GM19025 (cell line): ENCODE results near the gene AASDH.

ENCODE experiments used
- ATAC-seq: cut with Tn5 transposase; IDR thresholded peaks from one replicate; pipeline ENCODE4 v1.9.1; 2021; ENCODE audit warnings: mild to moderate bottlenecking, low read depth, moderate library complexity; ENCODE audit not compliant: unreplicated experiment

The AASDH gene

DNA sequence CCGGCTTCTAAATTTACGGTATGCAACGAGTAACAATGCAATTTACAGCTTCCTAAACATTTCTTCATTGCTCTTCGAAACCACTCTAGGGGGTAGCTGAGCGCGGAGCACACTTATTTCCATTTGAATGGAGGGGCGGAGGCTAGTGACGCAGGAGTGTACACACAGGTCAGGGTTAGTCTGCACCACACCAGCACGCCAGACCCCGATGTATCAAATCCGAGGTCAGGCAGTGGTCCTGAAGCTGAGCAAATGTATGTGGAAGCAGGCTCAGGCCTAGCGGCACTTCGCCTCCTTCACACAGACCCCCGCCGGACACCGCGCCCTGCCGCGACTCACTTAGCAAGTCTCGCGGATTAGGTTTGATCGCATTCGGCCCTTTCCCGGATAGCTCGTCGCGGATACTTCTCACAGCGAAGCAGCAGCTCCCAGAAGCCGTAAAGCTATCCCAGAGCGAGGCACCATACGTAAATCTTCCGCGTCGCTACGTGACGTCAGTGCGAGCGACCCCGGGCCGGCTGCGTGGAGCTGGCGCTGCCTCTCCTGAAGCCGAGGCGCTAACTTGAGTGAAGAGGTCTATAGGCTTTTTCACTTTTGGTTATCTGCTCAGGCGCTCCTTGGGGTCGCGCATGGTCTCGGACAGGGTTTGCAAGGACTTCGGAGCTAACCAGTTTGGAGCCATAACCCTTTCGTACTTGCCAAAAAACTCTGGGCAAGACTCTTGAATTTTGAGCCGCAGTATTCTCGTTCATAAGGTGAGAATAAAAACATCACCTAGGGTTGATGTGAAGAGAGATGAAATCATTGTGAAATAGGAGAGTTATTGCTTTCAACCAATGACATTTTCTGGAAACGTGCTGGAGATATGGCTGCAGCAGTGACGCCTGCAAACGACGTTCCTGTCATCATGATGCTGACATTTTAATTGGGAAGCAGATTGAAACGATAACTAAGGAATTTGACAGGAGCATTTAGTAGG is at the start of gene AASDH:
TSS of gene AASDH (minus strand) at position 469 of the 979 bp plus-strand sequence. CDS start 3,192 bp downstream, outside the sequence.
- peak; percentile 93 for ATAC-seq

DNA sequence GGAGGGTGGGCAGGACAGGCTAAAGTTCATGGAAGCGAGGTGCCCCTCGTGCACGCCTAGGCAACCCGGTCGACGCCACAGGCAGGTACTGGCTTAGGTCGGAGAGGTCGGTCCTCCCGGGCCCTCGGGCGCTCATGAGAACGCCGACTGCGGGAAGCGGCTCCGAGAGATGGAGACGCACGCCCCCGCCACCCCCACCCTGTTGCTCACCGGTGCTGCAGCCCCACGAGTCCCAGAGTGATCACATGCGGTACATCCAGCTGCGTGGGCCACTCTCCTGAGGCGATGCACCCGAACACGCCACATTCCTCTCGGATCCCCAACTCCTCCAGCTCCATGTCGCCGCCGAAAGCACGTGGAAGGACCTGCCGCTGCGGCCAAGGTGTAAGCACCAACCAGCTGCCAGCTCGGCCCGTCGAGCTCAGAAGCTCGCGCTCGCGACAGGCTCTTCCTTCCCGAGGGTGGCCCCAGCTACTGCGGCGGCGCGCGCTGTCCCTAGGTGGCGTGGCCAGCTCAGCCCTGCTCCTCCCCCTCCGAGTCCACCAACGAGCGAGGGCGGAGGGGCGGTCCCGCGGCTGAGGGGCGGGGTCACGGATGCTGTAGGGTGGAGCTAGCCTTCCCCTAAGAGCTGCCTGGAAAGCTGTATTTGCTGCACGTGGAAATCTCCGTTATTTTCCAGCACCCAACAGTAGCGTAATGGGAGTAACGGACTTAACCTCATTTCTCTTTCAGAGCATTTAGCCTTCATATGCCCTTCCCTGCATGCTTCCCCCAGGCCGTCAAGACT is 48.0 kb upstream of the AASDH start, which contains the start of gene PPAT:
TSS of gene PPAT (minus strand) at position 476 of the 787 bp plus-strand sequence. CDS start at position 338, 138 bp downstream.
- peak; percentile 69 for ATAC-seq

GRCh38 chr4:56434599-56435139 is 47.4 kb upstream of the AASDH start:
- ATAC-seq: no peak

DNA sequence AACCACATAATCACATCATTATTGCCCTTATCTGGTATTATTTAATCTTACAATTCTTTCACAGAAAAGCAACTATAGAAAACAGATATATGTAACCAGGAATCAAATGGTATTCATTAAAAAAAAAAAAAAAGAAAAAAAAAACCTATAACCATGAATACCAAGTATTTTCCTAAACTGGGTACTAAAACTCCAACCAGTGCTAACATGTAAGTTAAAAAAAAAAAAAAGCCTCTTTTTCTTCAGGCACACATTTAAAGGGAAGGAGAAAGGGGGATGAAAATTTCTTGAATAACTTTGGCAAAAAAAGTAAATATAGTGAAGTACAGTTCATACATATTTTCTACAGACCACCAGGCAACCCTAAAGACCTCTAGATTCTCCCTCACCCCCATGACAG is 46.0 kb upstream of the AASDH start:
- ATAC-seq: no peak

- no peak for ATAC-seq
Observed at GRCh38 chr4:56430203-56430602, 42.9 kb upstream of the AASDH start.

- no peak for ATAC-seq
Observed at GRCh38 chr4:56427179-56427578, 39.9 kb upstream of the AASDH start.

DNA sequence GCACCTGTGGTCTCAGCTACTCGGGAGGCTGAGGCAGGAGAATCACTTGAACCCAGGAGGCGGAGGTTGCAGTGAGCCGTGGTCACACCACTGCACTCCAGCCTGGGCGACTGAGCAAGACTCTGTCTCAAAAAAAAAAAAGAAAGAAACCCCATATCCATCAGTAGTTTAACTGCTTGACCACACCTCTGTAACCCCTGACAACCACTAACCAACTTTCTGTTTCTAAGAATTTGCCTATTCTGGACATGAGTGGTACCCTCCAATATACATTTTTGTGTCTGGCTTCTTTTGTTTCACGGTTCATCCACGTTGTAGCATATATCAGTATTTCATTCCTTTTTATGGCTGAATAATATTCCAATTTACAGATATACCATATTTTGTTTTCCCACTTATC is 39.0 kb upstream of the AASDH start:
- peak; percentile 89 for ATAC-seq

DNA sequence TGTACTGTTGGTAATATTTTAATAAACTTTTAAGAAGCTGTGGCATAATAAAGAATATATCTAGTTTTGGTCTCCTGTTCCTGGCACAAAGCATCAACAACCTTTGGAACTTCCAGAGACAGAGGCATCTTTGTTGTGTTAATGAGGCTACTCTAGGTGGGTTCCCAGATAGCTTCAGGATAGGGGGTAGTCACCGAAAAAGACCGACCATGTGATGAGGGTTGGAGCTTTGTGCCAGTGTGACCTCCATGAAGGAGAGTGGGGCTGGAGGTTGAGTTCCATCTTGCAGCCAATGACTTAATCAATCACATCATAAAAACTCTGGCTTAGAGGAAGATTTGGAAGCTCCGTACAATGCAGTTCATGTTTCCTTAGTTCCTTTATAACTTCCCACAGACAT is 38.2 kb upstream of the AASDH start:
- no peak for ATAC-seq

DNA sequence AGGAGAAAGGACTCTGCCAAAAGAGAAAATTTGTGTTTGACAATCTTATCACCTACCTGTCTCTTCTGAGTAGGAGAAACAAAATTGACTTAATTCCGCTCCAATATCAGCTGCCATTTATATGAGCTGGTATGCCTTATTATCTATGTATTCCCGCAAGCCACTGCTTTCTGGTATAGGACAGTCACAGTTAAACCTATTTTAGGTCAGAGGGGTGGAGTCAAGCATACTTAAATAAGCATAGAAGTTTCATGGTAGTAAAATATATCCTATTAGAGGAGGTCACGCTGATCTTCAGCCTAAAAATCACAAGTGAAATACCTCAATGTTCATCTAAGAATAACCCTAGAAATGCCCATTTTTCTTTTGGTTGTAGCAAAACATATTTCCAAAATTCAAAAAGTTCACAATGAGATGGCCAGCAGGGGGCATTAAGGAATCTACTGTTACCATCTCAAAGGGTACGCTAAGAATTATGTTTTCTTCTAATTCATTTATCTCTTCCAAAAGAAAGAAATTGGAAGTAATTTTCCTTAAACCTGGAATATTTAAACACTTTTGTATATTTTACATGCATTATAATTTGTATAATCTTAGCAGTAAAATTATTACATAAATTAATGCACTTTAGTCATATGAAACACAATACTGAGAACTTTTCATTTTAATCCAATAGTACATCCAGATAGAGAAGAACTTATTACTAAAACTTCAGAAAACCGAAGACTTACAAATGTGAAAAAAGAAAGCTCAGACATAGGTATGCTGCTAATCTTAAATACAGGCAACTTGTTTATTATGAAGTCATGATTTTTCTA is 37.6 kb upstream of the AASDH start:
- ATAC-seq: no peak

DNA sequence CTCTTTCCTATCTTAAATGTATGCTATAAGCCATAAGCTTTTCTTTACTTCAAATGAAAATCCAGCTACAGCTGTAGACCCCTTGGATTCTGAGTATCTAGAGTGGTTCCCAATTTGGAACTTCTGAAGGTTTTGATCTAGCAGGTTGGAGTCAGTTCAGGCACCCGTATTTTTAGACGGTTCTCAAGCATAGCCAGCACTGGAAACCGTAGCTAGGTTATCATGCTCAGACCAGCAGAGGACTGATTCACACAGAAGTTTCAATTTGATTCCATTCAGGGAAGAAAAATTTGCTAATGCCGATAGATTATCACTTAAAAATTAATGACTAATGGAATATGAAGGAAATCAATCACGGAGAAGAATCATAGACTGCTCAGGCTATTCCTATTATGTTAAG is 36.9 kb upstream of the AASDH start:
- ATAC-seq: no peak

DNA sequence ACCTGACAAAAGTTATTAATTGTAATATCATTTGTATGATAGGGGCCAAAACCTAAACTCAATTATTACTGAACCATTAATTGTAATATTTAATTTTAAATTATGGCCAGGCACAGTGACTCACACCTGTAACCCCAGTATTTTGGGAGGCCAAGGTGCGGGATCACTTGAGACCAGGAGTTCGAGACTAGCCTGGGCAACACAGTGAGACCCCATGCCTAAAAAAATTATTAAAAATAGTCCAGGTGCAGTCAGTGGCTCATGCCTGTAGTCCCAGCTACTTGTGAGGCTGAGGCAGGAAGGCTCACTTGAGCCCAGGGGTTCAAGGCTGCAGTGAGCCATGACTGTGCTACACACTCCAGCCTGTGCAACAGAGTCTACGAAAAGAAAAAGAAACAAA is 30.1 kb upstream of the AASDH start:
- ATAC-seq: no peak

GRCh38 chr4:56416349-56416748 is 29.1 kb upstream of the AASDH start:
- ATAC-seq: no peak

- ATAC-seq: no peak
Observed at GRCh38 chr4:56414135-56414670, 26.9 kb upstream of the AASDH start.

DNA sequence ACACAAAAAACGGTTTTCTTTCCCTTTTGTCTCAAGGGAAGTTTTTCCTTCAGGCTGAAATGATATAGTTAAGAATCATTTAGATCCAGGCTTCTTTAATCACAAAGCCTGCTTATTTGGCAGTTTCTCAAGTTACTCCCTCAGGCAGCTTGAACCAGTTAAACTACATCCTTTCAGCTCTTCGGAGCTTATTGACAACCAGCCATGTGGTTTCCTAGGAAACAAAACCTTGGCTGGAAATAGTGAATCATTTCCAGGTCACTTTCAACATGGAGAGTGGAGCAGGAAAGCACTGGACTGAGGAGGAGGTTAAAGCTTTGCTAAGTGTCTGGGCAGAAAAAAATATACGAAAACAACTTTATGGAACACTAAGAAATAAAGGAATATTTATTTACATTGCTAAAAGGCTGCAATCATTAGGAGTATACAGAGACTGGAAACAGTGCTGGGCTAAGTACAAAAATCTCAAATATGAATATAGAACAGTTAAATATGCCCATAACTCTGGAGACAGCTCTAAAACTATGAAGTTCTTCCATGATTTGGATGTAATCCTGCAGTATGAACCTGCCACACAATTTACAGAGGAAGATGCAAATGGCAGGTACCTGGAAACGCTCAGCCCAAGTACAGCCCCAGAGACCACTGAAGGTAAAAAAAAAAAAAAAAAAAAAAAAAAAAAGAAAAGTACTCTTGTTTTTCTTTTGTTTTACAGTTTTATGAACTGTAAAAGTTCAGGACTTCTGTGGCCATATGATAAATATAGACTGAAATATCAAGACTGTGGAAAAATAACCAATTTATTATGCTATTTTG is 23.2 kb upstream of the AASDH start:
- ATAC-seq: no peak

- no peak for ATAC-seq
Observed at GRCh38 chr4:56409511-56410090, 22.3 kb upstream of the AASDH start.

DNA sequence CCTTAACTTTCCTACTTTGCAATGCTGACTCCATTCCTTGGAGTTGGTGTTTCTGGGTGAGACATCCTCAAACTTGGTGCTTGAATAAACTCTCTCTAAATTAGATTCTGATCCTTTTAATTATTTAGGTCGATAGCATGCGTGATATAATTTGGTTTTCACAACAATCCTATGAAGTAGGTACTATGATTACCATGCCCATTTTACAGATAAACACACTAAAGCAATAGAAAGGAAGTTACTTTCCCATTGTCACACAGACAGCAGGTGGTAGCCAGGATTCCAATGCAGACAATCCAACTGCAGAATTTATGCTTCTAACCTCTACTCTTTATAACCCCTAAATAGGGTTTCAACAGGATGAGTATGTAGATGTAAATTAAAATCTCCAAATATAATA is 21.7 kb upstream of the AASDH start:
- ATAC-seq: no peak

GRCh38 chr4:56406151-56406550 is 18.9 kb upstream of the AASDH start:
- no peak for ATAC-seq

GRCh38 chr4:56405016-56405415 is 17.7 kb upstream of the AASDH start:
- no peak for ATAC-seq

DNA sequence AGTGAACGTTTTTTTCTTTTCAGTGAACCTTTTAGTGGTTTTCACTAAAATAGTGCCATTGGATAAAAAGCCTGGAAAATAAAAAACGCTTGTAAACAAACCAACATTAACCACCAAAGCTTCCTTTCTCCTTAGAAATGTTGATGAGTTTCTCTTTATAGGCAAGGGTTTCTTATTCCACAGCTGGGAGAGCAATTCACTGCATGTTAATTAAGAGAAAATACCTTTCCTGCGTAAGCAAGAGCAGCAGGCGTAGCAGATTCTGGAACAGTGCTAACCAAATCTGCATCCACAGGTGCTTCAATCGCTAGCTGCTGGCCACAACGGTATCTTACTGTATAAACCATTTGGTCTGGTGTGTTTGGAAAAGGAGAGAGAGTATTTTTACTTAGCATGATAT is 13.3 kb upstream of the AASDH start:
- ATAC-seq: no peak
